ENCODE data around the gene METRN.

METRN gene

DNA sequence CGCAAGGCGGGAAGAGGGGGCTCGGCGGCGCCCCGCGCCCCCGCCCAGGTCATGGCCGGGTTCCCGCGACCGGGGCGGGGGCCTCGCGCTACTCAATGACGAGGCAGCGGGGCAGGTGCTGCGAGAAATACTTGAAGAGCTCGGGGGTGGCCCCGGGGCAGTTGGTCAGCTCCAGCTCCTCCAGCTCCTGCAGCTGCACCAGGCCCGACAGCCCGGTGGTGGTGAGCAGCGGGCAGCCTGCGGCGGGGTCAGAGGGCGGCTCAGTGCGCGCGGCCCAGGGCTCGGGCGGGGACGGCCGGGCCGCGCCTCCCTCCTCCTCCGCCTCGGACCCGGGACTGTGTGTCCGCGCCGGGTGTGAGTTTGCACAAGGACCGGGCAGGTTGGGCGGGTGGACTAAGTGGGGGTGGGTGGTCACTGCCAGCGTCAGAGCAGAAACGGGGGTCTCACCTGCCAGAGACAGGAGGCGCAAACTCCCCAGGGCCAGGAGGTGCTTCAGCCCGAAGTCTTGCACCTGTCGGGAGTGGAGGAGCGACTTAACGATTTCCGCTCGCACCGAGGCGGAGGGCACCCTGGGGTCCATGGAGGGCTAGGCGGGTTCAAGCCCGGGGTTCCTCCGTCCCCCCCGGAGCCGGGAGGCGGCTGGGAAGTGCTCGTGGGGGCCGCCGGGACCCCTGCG is 20.6 kb upstream of the METRN start:
- H3K4me3 ChIP-seq (ENCODE audit: low read depth, low read length): peak overlapping the region; percentile 58
- DNase-seq (ENCODE audit: low read depth): no peak
- TF ChIP-seq, protein P1, sequence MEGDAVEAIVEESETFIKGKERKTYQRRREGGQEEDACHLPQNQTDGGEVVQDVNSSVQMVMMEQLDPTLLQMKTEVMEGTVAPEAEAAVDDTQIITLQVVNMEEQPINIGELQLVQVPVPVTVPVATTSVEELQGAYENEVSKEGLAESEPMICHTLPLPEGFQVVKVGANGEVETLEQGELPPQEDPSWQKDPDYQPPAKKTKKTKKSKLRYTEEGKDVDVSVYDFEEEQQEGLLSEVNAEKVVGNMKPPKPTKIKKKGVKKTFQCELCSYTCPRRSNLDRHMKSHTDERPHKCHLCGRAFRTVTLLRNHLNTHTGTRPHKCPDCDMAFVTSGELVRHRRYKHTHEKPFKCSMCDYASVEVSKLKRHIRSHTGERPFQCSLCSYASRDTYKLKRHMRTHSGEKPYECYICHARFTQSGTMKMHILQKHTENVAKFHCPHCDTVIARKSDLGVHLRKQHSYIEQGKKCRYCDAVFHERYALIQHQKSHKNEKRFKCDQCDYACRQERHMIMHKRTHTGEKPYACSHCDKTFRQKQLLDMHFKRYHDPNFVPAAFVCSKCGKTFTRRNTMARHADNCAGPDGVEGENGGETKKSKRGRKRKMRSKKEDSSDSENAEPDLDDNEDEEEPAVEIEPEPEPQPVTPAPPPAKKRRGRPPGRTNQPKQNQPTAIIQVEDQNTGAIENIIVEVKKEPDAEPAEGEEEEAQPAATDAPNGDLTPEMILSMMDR (IDR thresholded peaks at IDR 0.05; ENCODE audit: insufficient read depth, low read depth, low read length, missing control alignments): no peak

DNA sequence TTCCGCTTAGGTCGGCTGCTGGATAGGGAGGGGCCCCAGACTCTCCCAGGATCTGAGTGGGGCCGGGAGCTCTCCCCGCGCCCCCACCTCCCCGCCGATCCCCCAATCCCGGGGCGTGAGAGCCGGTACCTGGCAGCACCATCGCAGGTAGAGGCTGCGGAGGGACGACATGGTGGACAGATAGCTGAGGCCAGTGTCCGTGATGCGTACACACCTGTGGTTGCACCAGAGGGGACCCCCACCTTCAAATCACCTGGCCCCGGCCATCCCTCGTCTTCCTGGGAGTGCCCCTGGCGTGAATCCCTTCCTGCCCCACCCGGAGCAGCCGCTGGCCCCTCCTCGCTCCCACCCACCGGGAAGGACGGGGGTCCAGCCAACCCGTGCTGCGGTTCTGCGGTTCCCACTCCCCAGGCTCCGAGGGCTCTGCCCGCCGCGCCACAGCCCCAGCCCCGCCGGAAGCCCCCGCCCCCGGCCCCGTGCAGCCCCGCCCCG is 20.0 kb upstream of the METRN start:
- H3K4me3 ChIP-seq (ENCODE audit: low read depth, low read length): peak overlapping the region; percentile 58
- TF ChIP-seq, protein P1 (IDR thresholded peaks at IDR 0.05; ENCODE audit: insufficient read depth, low read depth, low read length, missing control alignments): no peak
- DNase-seq (ENCODE audit: low read depth): no peak

DNA sequence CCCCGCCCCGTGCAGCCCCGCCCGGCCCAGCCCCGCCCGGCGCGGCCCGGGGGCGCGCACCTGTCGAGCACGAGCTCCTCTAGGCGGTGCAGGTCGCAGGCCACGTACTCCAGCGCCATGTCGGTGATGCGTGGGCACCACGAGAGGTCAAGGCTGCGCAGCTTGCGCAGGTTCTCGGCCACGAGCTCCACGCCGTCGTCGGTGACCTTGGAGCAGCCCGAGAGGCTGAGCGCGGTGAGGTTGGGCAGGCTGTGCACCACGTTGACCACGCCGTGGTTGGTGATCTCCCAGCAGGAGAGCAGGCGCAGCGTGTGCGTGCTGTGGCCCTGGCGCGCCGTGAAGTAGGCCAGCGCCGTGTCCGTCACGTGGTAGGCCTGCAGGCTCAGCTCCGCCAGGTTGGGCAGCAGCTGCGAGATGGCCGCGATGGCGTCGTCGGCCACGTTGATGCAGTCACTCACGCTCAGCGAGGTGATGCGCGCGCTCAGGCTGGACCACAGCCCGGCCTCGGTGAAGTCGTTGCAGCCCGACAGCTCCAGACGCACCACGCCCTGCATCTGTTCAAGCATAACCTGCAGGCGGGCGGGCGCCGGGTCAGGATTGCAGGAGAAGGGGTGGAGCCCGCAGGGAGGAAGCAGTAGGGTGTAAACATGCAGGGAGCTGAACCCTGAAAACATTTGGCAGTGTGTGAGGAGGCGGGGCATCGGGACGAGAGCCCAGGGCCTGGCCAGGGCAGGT is 19.4 kb upstream of the METRN start:
- TF ChIP-seq, protein P1 (IDR thresholded peaks at IDR 0.05; ENCODE audit: insufficient read depth, low read depth, low read length, missing control alignments): no peak
- DNase-seq (ENCODE audit: low read depth): peak; percentile 70
- peak overlapping the region; percentile 71 for H3K4me3 ChIP-seq (ENCODE audit: low read depth, low read length)

DNA sequence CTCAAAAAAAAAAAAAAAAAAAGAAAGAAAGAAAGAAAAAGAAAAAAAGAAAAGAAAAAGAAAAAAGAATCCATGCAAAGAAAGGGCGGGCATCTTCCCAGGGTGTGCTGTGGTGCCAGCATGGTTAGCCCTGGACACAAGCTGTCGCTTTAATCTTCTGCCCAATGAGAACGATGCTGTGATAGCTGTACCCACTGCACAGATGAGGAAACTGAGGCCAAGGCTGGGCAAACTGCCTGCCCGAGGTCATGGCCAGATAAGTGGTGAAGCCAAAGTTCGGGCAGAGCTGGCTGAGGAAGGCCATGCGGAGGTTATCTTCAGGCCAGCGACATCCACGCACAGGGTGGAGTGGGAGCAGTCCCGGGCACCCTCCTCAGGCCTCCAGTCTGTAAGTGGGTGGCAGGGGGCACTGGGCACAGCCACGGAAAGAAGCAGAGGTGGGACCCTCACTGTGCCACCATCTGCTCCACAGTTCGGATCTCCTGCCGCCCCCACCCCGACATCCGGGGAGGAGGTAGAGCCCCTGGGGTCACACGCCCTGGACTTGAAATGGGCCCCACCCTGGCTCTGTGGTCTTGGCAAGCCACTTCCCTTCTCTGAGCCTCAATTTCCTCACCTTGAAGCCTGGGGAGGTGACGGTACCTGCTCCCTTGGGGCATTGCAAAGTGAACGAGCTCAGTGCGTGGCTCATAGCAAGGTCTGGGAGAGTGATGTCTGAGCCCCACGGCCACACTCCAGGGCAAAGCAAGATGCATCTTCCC is 15.8 kb upstream of the METRN start:
- H3K4me3 ChIP-seq (ENCODE audit: low read depth, low read length): no peak overlapping the region
- DNase-seq (ENCODE audit: low read depth): no peak
- TF ChIP-seq, protein P1 (IDR thresholded peaks at IDR 0.05; ENCODE audit: insufficient read depth, low read depth, low read length, missing control alignments): no peak

DNA sequence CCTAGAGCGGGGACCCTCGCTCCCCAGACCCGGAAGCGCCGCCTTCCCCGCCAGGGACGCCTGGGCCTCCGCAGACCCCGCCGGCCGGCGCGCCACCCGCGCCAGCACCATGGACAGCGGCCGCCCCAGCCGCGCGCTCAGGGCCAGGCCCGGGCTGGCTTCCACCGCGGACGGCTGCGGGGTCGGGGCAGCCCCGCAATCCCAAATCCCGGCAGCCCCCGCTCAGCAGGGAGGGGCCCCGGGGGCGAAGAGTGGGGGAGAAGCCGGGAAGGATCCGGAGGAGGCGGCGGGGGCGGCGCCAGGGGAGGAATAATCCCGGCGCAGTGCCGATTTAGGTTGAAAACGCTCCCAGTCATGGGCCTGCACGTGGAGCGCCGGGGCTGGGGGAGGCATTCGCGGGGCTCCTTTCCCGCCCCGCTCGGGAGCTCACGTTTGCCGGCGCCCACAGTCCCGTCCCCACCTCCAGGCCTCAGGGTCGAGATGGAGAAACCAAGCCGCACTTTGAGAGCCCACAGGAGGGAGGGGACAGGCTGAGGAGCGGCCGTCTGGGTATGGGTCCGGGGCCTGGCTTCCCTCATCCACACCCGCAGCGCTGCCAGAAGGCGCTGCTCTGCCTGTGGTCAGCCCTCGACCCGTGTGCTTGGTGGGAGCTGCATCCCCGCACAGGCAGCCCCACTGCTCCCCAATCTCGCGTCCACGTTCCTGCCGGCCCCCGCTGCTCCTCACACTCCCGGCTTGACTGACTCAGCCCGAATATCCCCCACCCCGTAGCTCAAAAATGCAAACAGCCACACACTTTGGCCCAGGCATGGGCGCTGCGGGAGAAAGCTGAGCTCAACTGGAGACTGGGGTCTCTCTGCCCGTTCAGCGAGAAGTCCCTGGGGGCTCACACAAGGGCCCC is 14.0 kb upstream of the METRN start:
- H3K4me3 ChIP-seq (ENCODE audit: low read depth, low read length): no peak overlapping the region
- TF ChIP-seq, protein P1 (IDR thresholded peaks at IDR 0.05; ENCODE audit: insufficient read depth, low read depth, low read length, missing control alignments): no peak
- DNase-seq (ENCODE audit: low read depth): no peak

DNA sequence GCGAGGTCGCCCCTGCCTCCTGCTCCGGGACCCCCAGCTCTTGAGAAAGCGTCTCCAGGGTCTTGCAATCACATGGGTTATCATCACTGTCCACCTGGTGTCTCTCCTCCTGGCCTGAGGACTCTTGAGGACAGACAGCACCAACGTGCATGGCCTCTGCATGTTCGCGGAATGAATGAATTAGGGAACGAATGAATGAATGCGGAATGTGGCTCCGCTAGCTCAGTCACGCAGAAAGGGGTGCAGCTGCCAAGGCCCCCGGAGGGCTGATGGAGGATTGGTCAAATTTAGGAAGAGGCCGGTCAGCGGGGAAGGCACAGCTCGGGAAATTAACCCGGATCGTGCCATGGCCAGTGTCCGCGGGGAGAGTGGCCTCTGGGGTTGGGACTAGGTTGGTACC is 12.6 kb upstream of the METRN start:
- no peak overlapping the region for H3K4me3 ChIP-seq (ENCODE audit: low read depth, low read length)
- TF ChIP-seq, protein P1 (IDR thresholded peaks at IDR 0.05; ENCODE audit: insufficient read depth, low read depth, low read length, missing control alignments): no peak
- no peak for DNase-seq (ENCODE audit: low read depth)

All from GM12865 (cell line).